ENCODE data around the gene TRPV6.

Gene TRPV6

GRCh38 chr7:142883571-142884285 lies 1.8 kb downstream of the TRPV6 start:
- DNase-seq (ENCODE audit: low read depth in 2 of 2): no peak

GRCh38 chr7:142883145-142883544 lies 2.4 kb downstream of the TRPV6 start:
- no peak for DNase-seq (ENCODE audit: low read depth in 2 of 2)

- DNase-seq (ENCODE audit: low read depth in 2 of 2): no peak
Measured at GRCh38 chr7:142882338-142882678, 3.2 kb downstream of the TRPV6 start.

GRCh38 chr7:142881586-142882337 lies 3.8 kb downstream of the TRPV6 start:
- no peak for DNase-seq (ENCODE audit: low read depth in 2 of 2)

GRCh38 chr7:142880876-142881505 lies 4.6 kb downstream of the TRPV6 start:
- no peak for DNase-seq (ENCODE audit: low read depth in 2 of 2)

GRCh38 chr7:142879060-142879459 lies 6.5 kb downstream of the TRPV6 start:
- DNase-seq (ENCODE audit: low read depth in 2 of 2): no peak

- DNase-seq (ENCODE audit: low read depth in 2 of 2): no peak
Measured at GRCh38 chr7:142878315-142878714, 7.2 kb downstream of the TRPV6 start.

GRCh38 chr7:142876991-142877910 lies 8.3 kb downstream of the TRPV6 start:
- DNase-seq (ENCODE audit: low read depth in 2 of 2): no peak

- DNase-seq (ENCODE audit: low read depth in 2 of 2): no peak
Measured at GRCh38 chr7:142876236-142876960, 9.1 kb downstream of the TRPV6 start.

GRCh38 chr7:142875456-142875855 lies 10.1 kb downstream of the TRPV6 start:
- no peak for DNase-seq (ENCODE audit: low read depth in 2 of 2)

GRCh38 chr7:142874837-142875236 lies 10.7 kb downstream of the TRPV6 start:
- DNase-seq (ENCODE audit: low read depth in 2 of 2): no peak

- no peak for DNase-seq (ENCODE audit: low read depth in 2 of 2)
Measured at GRCh38 chr7:142874409-142874808, 11.1 kb downstream of the TRPV6 start.

- no peak for DNase-seq (ENCODE audit: low read depth in 2 of 2)
Measured at GRCh38 chr7:142873871-142874270, 11.7 kb downstream of the TRPV6 start.

GRCh38 chr7:142873281-142873784 lies 12.2 kb downstream of the TRPV6 start:
- no peak for DNase-seq (ENCODE audit: low read depth in 2 of 2)

GRCh38 chr7:142872106-142872675 lies 13.4 kb downstream of the TRPV6 start:
- no peak for DNase-seq (ENCODE audit: low read depth in 2 of 2)

- DNase-seq (ENCODE audit: low read depth in 2 of 2): no peak
Measured at GRCh38 chr7:142871260-142872105, 14.1 kb downstream of the TRPV6 start.

GRCh38 chr7:142870566-142871259 lies 14.8 kb downstream of the TRPV6 start:
- no peak for DNase-seq (ENCODE audit: low read depth in 2 of 2)

- DNase-seq (ENCODE audit: low read depth in 2 of 2): no peak
Measured at GRCh38 chr7:142870147-142870559, 15.4 kb downstream of the TRPV6 start.

GRCh38 chr7:142869434-142869833 lies 16.1 kb downstream of the TRPV6 start:
- DNase-seq (ENCODE audit: low read depth in 2 of 2): no peak
